ENCODE data around the gene TSPYL1.
A peak's percentile ranks its signal among the peaks of the same experiment; 100 is the strongest.

Gene TSPYL1

GRCh38 chr6:116256694-116257093, 23.0 kb downstream of the TSPYL1 start:
- DNase-seq (ENCODE audit: low read depth): no peak

- no peak for DNase-seq (ENCODE audit: low read depth)
Observed at GRCh38 chr6:116255246-116255800, 24.4 kb downstream of the TSPYL1 start.

GRCh38 chr6:116254297-116255056, 25.3 kb downstream of the TSPYL1 start:
- DNase-seq (ENCODE audit: low read depth): no peak

- DNase-seq (ENCODE audit: low read depth): peak; percentile 74
Observed at GRCh38 chr6:116253505-116254296, 26.0 kb downstream of the TSPYL1 start, which contains the start of gene TSPYL4. TSS of gene TSPYL4 (minus strand) at chr6:116254075. CDS start at chr6:116254008, 67 bp downstream.

- no peak for DNase-seq (ENCODE audit: low read depth)
Observed at GRCh38 chr6:116253188-116253504, 26.6 kb downstream of the TSPYL1 start.

- DNase-seq (ENCODE audit: low read depth): peak; percentile 81
Observed at GRCh38 chr6:116251568-116252384, 28.0 kb downstream of the TSPYL1 start.

GRCh38 chr6:116248577-116248976, 31.2 kb downstream of the TSPYL1 start:
- no peak for DNase-seq (ENCODE audit: low read depth)

GRCh38 chr6:116247285-116247684, 32.4 kb downstream of the TSPYL1 start:
- DNase-seq (ENCODE audit: low read depth): no peak

- no peak for DNase-seq (ENCODE audit: low read depth)
Observed at GRCh38 chr6:116246089-116246488, 33.6 kb downstream of the TSPYL1 start.

GRCh38 chr6:116244284-116244683, 35.4 kb downstream of the TSPYL1 start:
- DNase-seq (ENCODE audit: low read depth): no peak

- DNase-seq (ENCODE audit: low read depth): no peak
Observed at GRCh38 chr6:116239856-116240255, 39.9 kb downstream of the TSPYL1 start.

GRCh38 chr6:116239256-116239655, 40.5 kb downstream of the TSPYL1 start:
- no peak for DNase-seq (ENCODE audit: low read depth)

- no peak for DNase-seq (ENCODE audit: low read depth)
Observed at GRCh38 chr6:116238083-116238482, 41.6 kb downstream of the TSPYL1 start.

- no peak for DNase-seq (ENCODE audit: low read depth)
Observed at GRCh38 chr6:116234689-116235088, 45.0 kb downstream of the TSPYL1 start.

- peak; percentile 65 for DNase-seq (ENCODE audit: low read depth)
Observed at GRCh38 chr6:116229287-116229913, 50.3 kb downstream of the TSPYL1 start.
